Measurements from ENCODE around the gene NMS.

GRCh38 chr2:100470898-100471514, 724 bp downstream of the NMS start:
- TF ChIP-seq EZH2 (IDR thresholded peaks at IDR 0.05; ENCODE audit: low read length, missing control alignments): no peak
- TF ChIP-seq CTCF (conservative IDR thresholded peaks at IDR 0.05 in 1 of 2, IDR thresholded peaks at IDR 0.05 in 1 of 2; ENCODE audit: low read depth in 1 of 2, low read length in 2 of 2): no peak
